SK-N-DZ (cell line): ENCODE measurements around the gene STK26.
"Not testable (repeated sequence)": the region's sequence is repeated elsewhere in the genome, so short reads cannot be mapped to it uniquely, and the experiment has no call there.

Experiments
- DNase-seq: peaks from one replicate; pipeline ENCODE4 v3.0.0-alpha.2; 2015; ENCODE audit warnings: low spot score

STK26 gene

DNA sequence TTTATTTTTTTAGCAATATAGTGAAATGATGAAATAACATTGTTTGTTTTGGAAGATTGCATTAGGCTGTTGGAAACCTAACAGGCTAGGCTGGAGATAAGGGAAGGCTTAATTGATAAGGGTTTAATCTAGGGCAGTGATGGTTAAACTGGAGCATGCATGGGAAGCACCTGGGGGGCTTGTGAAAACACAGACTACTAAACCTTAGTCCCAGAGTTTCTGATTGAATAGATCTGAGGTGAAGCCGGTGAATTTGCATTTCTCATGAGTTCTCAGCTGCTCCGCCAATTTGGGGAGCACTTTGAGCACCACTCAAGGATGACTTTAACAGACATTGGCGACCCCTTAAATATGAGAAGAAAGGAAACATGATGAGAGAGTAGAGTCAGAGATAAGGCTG is 11.5 kb downstream of the STK26 start:
- DNase-seq: no peak

DNA sequence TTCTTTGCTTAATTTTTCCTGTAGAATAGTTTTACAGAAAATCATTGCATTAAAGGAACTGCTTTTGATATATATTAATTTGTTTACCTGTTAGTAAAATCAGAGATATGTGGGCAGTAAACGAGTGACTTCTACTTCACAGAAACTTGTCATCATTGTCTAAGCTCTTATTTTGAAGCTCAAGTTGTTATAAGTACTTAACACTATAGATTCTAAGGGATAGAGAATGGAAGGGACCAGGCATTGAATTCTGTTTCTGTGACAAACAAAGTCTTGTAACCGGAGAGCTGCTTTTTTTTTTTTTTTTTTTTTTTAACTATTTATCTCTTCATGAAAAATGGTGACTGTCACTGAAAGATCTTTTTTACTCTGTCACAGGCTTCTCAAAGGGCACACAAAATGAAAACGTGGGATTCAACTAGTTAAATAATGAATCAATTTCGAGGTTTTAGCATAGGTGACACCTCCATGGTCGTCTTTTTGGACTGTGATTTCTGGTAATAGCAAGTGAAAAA is 14.4 kb downstream of the STK26 start:
- DNase-seq: no peak

GRCh38 chrX:132040066-132040465 is 17.0 kb downstream of the STK26 start:
- no peak for DNase-seq

DNA sequence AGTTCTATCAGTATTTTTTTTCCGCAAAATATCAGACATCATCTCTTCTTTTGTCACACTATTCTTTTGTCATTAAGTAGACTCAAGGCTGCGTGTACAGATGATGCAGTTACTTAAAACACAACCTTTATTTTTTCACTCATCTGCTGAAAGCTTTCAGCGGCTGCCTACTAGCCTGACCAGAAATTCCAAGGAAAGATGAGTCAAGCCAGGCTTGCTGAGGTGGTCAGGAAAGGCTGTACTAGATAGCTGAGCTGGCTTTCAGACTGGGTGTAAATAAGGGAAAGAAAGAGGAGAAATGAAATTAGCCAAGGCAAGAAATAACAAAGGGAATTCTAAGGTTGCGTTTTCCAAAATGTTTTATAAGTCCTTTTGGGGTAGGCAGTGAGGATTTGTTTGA is 17.9 kb downstream of the STK26 start:
- DNase-seq: no peak

- no peak for DNase-seq
Measured at GRCh38 chrX:132043977-132044376, 20.9 kb downstream of the STK26 start.

DNA sequence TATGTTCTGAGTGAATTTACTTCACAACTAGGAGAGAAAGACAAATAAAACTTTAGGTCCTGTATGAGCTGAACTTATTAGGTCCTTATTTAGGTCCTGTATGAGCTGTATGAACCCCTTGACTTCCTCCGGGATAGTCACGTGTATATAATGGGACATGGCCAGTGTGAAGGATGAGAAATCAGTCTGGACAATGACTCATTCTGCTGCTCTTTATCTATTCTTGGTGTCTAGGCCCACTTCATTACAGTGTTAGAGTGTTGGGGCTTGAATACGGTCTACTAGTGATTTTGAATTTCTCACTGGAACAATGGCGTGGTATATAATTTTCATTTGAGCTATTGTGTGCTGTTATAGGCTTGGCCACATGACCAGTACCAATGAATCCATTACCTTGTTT is 21.9 kb downstream of the STK26 start:
- DNase-seq: no peak

- DNase-seq: no peak
Measured at GRCh38 chrX:132045456-132045855, 22.4 kb downstream of the STK26 start.

- no peak for DNase-seq
Measured at GRCh38 chrX:132046533-132046932, 23.4 kb downstream of the STK26 start.

DNA sequence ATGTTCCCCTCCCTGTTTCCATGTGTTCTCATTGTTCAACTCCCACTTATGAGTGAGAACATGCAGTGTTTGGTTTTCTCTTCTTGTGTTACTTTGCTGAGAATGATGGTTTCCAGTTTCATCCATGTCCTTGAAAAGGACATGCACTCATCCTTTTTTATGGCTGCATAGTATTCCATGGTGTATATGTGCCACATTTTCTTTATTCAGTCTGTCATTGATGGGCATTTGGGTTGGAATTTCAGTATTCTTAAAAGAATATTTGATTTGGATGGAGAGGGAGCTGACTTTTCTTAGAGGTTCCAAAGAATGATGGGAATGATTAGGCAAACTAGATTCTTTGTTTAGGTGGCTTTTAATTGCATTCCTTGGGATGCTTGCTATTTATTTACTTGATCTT is 28.7 kb downstream of the STK26 start:
- DNase-seq: not testable (repeated sequence)

DNA sequence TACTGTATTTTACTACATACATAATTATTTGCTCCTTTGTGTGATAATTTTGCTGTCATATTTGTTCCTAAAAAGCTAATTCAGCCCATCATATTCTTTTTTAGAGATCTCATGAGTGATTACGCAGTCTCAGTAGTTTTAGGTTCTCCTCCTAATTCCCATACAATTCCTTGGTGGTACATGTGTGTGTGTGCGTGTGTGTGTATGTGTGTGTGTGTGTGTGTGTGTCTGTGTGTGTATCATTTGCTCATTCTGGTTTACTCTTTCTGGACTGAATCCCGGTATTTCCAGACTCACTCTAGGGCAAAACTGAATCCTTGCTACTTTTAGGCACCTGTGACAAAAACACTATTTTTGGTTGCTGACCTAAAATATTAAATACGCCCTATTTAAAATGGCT is 34.9 kb downstream of the STK26 start:
- DNase-seq: no peak

DNA sequence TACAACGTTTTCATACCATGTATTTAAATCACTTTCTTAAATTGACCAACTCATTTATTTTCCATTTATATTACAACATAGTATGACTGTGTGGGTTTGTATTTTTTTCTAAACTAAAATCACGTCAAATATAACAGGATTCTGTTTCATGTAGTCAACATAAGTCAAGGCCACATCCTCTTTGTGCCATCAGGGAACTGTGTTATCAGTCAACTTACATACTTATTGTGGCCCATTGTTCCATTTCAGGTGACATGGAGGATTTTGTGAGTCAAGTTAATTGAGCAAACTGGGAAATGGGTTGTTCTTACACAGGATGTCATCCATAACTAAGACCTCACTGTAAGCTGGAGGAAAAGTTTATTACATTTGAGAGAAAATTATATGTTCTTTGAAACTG is 35.9 kb downstream of the STK26 start:
- DNase-seq: no peak

GRCh38 chrX:132059973-132060540 is 37.0 kb downstream of the STK26 start:
- no peak for DNase-seq

DNA sequence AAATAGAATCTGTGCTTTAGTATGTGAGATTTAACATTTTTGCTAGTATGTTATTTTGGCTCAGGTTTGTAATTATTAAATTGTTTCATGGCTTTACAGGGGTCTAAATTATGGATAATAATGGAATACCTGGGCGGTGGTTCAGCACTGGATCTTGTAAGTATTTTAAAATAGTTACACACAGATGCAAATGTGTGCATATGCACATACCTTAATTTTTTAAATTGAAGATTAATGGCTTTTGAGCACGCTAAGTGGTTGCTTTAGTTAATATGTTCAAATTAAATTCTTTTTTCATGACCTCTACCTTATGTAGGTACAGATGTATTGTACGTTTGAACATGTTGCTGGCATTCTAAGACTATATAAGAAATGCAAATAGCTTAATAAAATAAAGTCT is 40.2 kb downstream of the STK26 start:
- no peak for DNase-seq

GRCh38 chrX:132063862-132064261 is 40.8 kb downstream of the STK26 start:
- DNase-seq: no peak

- DNase-seq: no peak
Measured at GRCh38 chrX:132068405-132068804, 45.3 kb downstream of the STK26 start.

GRCh38 chrX:132071254-132071653 is 48.2 kb downstream of the STK26 start:
- DNase-seq: no peak

DNA sequence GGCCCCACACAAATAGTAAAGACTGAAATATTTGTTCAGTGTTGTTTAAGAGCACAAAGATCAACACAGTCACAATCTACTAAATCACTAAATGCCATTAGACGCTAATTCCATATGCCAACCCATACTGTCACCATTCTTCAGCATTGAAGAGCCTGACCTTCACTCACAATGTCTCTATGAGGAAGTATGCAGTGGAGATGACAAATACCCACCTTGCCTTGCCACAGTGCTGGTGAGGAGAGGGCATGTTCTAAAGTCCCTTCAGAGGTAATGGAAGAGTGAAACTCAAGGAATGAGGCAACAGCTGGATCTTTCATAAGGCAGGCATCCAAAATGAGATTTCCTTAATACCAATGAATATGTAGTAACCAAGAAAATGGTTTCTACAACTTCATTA is 54.3 kb downstream of the STK26 start:
- no peak for DNase-seq

- DNase-seq: no peak
Measured at GRCh38 chrX:132077912-132078311, 54.8 kb downstream of the STK26 start.

DNA sequence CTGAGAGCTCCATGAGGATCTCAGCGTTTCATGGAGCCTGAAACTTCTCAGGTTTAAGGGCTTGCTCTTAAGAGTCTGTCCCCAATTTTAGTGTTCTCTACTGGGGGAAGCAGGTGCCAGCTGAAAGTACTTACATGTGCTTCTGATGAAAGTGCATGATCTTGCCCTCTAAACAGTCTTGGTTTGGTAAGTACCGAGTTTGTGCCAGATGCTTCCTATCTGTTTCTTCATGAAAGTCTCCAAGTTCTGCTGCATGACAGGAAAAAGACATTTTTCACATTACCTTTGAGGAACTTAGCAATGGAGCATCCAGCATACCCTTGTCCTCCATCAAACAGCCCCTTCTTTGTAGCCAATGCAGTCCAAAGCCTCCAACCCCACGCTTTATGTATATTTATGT is 62.7 kb downstream of the STK26 start:
- DNase-seq: no peak

- DNase-seq: no peak
Measured at GRCh38 chrX:132086672-132087071, 63.6 kb downstream of the STK26 start.

- DNase-seq: no peak
Measured at GRCh38 chrX:132088864-132089263, 65.8 kb downstream of the STK26 start.

GRCh38 chrX:132090403-132091159 is 67.5 kb downstream of the STK26 start:
- DNase-seq: no peak

GRCh38 chrX:132092439-132093065 is 69.5 kb downstream of the STK26 start:
- peak; percentile 24 for DNase-seq
